HUES48 (cell line): ENCODE measurements around the gene CELSR2.

Source experiments
- H3K27ac ChIP-seq: one replicate; pipeline ENCODE4 v1.7.0; 2013; ENCODE audit warnings: low read depth, low read length, inconsistent platforms
- H3K27me3 ChIP-seq: 2 replicates; pipeline ENCODE4 v1.6.1; 2013; ENCODE audit warnings: mild to moderate bottlenecking, low read length; ENCODE audit not compliant: control insufficient read depth, insufficient read depth
- H3K36me3 ChIP-seq: 2 replicates; pipeline ENCODE4 v1.6.1; 2013; ENCODE audit warnings: low read length; ENCODE audit not compliant: control insufficient read depth, insufficient read depth
- H3K4me1 ChIP-seq: 2 replicates; pipeline ENCODE4 v1.6.1; 2013; ENCODE audit warnings: mild to moderate bottlenecking, low read length; ENCODE audit not compliant: control insufficient read depth, insufficient read depth
- H3K4me3 ChIP-seq: 2 replicates; pipeline ENCODE4 v1.5.1; 2013; ENCODE audit warnings: mild to moderate bottlenecking, low read depth, low read length
- H3K9ac ChIP-seq: 2 replicates; pipeline ENCODE4 v1.6.1; 2013; ENCODE audit warnings: mild to moderate bottlenecking, low read depth, low read length, moderate library complexity
- H3K9me3 ChIP-seq: 2 replicates; pipeline ENCODE4 v1.6.1; 2013; ENCODE audit warnings: low read length; ENCODE audit not compliant: control insufficient read depth, insufficient read depth

The CELSR2 gene

DNA sequence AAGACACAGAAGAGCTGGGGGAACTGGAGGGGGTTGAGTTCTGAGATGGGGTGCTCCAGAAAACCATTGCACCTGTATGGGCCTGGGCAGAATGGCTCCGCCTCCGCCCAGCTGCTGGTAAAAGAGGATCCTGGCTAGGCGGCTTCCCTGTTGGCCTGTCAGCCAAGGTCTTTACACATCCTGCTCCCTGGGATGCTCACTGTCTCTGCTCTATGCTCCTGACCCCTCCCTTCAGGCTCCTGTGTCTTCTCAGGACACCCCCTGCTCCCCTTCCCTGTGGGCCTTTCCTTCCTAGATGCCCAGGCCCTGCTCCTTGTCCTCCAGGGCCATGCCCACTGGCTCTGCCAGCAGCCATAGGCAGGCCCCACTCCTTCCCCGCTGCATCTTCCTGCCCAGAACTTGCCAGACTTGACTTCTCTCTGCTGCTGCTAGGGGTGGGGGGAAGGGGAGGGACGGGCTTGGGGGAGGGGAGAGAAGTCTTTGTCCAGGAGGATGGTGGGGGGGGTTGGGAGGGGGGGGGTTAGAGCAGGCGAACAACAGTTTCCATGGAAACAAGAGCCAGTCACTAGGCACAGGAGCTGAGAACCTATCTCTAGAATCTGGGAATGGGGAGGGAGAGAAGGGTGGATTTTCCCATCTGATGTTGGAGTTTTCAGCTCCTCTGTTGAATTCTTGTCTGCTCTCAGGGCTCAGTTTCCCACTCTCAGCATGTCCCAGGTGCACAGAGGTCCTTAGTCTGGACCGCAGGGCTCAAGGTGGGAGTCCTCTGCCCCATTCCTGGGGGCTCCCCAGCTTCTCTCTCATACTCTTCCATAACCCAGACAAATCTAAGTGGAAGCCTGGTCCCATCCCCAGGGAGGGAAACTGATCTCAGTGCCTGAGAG is 10.6 kb downstream of the CELSR2 start:
- Histone ChIP-seq H3K27me3 (no peaks in the 10 kb centered on the region), H3K36me3 (peaks cover 25% of the 10 kb centered on the region), H3K4me1 (peaks cover 15% of the 10 kb centered on the region), H3K9ac (no peak overlapping the region), H3K9me3 (no peaks in the 10 kb centered on the region), H3K27ac (peak overlapping the region; percentile 39), H3K4me3 (no peak overlapping the region)

DNA sequence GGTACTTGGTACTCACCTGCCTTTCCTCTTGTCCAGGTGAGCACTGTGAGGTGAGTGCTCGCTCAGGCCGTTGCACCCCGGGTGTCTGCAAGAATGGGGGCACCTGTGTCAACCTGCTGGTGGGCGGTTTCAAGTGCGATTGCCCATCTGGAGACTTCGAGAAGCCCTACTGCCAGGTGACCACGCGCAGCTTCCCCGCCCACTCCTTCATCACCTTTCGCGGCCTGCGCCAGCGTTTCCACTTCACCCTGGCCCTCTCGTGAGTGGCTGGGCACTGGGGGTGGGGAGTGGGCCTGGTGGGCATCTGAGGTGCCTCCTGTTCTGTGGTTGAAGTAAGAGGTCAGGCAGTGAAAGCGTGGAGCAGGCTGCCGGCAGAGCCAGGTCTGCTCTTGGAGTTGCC is 11.7 kb downstream of the CELSR2 start:
- Histone ChIP-seq H3K9ac (no peak overlapping the region), H3K9me3 (no peaks in the 10 kb centered on the region), H3K27ac (no peak overlapping the region), H3K4me1 (peaks cover 7% of the 10 kb centered on the region), H3K27me3 (no peaks in the 10 kb centered on the region), H3K36me3 (peaks cover 36% of the 10 kb centered on the region), H3K4me3 (no peak overlapping the region)

DNA sequence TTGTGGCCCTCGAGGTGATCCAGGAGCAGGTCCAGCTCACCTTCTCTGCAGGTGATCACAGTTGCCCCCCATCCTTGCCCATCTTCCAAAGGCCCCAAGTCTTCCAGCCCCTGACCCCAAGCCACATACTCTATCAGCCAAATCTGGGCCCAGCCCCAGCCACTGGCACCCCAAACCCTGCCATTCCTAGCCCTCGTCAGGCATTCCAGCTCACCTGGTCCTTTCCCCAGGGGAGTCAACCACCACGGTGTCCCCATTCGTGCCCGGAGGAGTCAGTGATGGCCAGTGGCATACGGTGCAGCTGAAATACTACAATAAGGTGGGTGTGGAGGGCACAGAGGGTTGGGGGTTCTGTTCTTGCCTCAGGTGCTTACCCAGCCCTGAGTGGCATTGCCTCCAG is 12.2 kb downstream of the CELSR2 start:
- Histone ChIP-seq H3K27ac (no peak overlapping the region), H3K4me1 (peaks cover 7% of the 10 kb centered on the region), H3K27me3 (no peaks in the 10 kb centered on the region), H3K4me3 (no peak overlapping the region), H3K36me3 (peaks cover 39% of the 10 kb centered on the region), H3K9ac (no peak overlapping the region), H3K9me3 (no peaks in the 10 kb centered on the region)

DNA sequence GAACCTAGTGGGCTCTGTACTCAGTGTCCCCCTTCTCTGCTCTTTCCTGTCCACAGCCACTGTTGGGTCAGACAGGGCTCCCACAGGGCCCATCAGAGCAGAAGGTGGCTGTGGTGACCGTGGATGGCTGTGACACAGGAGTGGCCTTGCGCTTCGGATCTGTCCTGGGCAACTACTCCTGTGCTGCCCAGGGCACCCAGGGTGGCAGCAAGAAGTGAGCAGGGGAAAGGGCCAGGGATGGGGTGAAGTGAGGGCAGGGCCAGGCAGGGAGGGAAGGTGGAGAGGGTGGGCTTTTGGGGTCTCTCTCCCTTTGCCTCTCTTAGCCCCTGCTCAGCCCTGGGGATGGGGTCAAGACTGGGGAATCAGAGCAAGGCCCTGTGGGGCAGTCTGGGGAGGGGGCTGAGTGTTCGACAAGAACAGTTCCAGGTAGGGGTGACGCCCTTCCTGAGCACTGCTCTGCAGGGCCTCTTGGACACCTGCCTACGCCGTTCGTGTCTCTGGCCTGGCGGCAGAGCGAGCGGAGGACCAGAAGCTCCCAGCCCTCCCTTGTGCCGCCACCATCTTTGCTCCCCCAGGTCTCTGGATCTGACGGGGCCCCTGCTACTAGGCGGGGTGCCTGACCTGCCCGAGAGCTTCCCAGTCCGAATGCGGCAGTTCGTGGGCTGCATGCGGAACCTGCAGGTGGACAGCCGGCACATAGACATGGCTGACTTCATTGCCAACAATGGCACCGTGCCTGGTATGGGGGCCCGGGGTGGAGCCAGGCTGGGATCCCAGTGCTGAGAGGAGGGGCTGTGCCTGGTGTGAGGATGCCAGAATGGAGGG is 13.1 kb downstream of the CELSR2 start:
- Histone ChIP-seq H3K4me1 (peaks cover 7% of the 10 kb centered on the region), H3K9me3 (no peaks in the 10 kb centered on the region), H3K27ac (no peak overlapping the region), H3K9ac (no peak overlapping the region), H3K36me3 (peaks cover 44% of the 10 kb centered on the region), H3K4me3 (no peak overlapping the region), H3K27me3 (no peaks in the 10 kb centered on the region)

DNA sequence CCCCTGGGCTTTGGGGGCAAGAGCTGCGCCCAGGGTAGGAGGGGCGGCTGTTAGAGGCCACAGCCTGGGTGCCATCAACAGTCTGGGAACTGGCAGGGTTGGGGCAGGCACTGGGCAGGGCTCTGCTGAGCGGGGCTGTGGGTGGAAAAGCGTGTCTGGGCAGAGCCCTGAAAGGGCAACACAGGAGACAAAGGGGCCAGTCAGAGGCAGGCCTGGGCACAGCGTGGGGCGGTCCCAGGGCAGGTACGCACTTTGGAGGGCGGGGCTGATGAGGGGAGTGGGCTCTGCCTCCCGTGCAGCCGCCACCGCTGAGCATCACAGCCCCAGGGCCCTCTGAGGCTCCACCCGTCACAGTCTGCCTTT is 13.9 kb downstream of the CELSR2 start:
- Histone ChIP-seq H3K4me3 (no peak overlapping the region), H3K9ac (no peak overlapping the region; the same call in 1 of the 2 replicates), H3K9me3 (no peaks in the 10 kb centered on the region), H3K36me3 (peaks cover 52% of the 10 kb centered on the region), H3K4me1 (peaks cover 7% of the 10 kb centered on the region), H3K27ac (no peak overlapping the region), H3K27me3 (no peaks in the 10 kb centered on the region)

DNA sequence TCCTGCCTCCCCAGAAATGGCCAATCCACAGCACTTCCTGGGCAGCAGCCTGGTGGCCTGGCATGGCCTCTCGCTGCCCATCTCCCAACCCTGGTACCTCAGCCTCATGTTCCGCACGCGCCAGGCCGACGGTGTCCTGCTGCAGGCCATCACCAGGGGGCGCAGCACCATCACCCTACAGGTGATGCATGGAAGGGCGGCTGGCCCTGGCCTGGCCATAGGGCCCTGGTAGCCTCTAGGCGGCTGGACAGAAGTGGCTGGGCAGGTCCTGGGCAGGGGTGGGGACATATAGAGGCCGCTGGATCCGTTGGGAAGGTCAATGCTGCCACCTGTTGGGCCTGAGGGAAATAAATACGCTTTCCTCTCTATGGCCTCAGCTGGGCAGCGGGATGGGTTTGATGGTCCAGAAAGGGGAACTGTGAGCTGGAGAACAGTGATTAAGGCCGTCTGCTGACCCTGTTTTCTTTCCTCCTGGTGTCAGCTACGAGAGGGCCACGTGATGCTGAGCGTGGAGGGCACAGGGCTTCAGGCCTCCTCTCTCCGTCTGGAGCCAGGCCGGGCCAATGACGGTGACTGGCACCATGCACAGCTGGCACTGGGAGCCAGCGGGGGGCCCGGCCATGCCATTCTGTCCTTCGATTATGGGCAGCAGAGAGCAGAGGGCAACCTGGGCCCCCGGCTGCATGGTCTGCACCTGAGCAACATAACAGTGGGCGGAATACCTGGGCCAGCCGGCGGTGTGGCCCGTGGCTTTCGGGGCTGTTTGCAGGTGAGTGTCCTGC is 14.4 kb downstream of the CELSR2 start:
- H3K9me3 ChIP-seq: no peaks in the 10 kb centered on the region
- H3K4me3 ChIP-seq: no peak overlapping the region
- H3K4me1 ChIP-seq: peaks cover 7% of the 10 kb centered on the region
- H3K36me3 ChIP-seq: peaks cover 57% of the 10 kb centered on the region
- H3K27ac ChIP-seq: no peak overlapping the region
- no peaks in the 10 kb centered on the region for H3K27me3 ChIP-seq
- H3K9ac ChIP-seq: no peak overlapping the region

DNA sequence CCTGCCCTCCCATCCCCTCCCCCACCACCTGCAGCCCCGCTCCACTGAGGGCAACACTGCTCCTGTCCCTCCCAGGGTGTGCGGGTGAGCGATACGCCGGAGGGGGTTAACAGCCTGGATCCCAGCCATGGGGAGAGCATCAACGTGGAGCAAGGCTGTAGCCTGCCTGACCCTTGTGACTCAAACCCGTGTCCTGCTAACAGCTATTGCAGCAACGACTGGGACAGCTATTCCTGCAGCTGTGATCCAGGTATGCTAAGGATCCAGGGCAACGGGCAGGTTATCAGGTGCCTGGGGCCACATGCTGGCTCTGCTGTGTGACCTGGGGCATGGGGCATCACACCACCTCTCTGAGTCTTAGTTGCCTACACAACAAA is 15.0 kb downstream of the CELSR2 start:
- Histone ChIP-seq H3K9me3 (no peaks in the 10 kb centered on the region), H3K4me3 (no peak overlapping the region), H3K9ac (no peak overlapping the region), H3K4me1 (peaks cover 7% of the 10 kb centered on the region), H3K36me3 (peaks cover 58% of the 10 kb centered on the region), H3K27ac (no peak overlapping the region), H3K27me3 (no peaks in the 10 kb centered on the region)

DNA sequence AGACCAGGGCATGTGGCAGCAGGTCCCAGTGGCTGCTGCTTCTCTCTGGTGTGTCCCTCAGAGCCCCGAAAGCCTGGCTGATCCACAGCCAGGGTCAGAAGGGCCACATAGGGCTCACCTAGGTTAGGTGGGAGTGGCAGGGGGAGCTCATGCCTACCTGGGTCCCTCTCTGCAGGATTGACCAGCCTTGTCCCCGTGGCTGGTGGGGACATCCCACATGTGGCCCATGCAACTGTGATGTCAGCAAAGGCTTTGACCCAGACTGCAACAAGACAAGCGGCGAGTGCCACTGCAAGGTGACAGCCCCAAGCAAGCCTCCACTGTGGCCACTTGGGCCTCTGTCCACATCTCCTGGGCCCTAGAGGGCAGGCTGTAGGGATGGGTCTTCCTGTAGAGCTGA is 15.7 kb downstream of the CELSR2 start:
- Histone ChIP-seq H3K9me3 (no peaks in the 10 kb centered on the region), H3K27ac (no peak overlapping the region), H3K9ac (no peak overlapping the region), H3K27me3 (no peaks in the 10 kb centered on the region), H3K4me3 (no peak overlapping the region), H3K4me1 (peaks cover 5% of the 10 kb centered on the region; the same call in 1 of the 2 replicates), H3K36me3 (peaks cover 63% of the 10 kb centered on the region)

DNA sequence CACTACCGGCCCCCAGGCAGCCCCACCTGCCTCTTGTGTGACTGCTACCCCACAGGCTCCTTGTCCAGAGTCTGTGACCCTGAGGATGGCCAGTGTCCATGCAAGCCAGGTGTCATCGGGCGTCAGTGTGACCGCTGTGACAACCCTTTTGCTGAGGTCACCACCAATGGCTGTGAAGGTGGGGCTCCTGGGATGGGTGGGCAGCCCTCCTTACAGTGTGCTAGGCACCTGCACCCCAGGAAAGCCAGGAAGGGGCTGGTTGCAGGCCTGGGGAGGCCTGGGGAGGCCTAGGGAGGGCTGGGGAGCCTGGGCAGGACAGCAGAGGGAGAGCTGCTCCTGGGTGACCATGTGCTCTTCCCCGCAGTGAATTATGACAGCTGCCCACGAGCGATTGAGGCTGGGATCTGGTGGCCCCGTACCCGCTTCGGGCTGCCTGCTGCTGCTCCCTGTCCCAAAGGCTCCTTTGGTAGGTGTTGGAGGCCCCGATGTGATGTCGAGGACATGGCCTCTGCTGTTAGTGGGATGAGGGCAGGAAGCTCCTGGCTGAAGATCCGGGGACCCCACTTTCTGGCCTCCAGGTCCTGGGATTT is 16.5 kb downstream of the CELSR2 start:
- no peak overlapping the region for H3K9ac ChIP-seq
- H3K9me3 ChIP-seq: no peaks in the 10 kb centered on the region
- H3K4me3 ChIP-seq: no peak overlapping the region
- H3K27ac ChIP-seq: no peak overlapping the region
- H3K27me3 ChIP-seq: no peaks in the 10 kb centered on the region
- H3K4me1 ChIP-seq: no peaks in the 10 kb centered on the region
- H3K36me3 ChIP-seq: peaks cover 65% of the 10 kb centered on the region

DNA sequence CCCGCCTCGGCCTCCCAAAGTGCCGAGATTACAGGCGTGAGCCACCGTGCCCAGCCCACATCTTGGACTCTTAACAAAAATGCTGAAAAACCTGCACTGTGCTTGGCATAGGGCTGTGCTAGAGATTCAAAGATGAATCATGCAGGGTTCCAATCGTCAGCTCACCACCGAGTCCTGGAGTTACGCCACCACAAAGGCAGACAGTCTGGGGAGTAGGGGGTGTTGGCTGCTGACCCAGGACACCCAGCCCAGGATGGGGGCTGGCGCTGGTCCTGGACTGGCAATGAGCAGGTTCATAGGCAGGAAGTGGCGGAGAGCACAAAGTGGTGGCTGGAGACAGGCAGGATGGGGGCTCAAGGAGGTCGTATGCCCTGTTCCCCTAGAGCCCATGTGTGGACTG is 17.6 kb downstream of the CELSR2 start:
- peaks cover 66% of the 10 kb centered on the region for H3K36me3 ChIP-seq
- no peak overlapping the region for H3K9ac ChIP-seq

More for the DNA sequence above, 17.6 kb downstream of the CELSR2 start:
- Histone ChIP-seq H3K27ac (no peak overlapping the region), H3K9me3 (no peaks in the 10 kb centered on the region), H3K4me3 (no peak overlapping the region), H3K27me3 (no peaks in the 10 kb centered on the region), H3K4me1 (no peaks in the 10 kb centered on the region)
